Choroid plexus epithelial cell (primary cell): ENCODE results near the gene NRIP1.
A peak's percentile ranks its signal among the peaks of the same experiment; 100 is the strongest.

Experiments
- DNase-seq: peaks from one replicate; pipeline ENCODE4 v3.0.0-alpha.2; 2010; ENCODE audit warnings: low read depth
- H3K4me3 ChIP-seq: 2 replicates; pipeline ENCODE4 v1.5.1; 2011; ENCODE audit warnings: low read depth, mild to moderate bottlenecking, control low read depth, low read length, moderate library complexity
- CTCF ChIP-seq: conservative IDR thresholded peaks from 2 replicates; pipeline ENCODE4 v1.5.1; 2011; ENCODE audit warnings: low read depth, mild to moderate bottlenecking, control low read depth, inconsistent platforms, low read length, moderate library complexity

NRIP1 gene

DNA sequence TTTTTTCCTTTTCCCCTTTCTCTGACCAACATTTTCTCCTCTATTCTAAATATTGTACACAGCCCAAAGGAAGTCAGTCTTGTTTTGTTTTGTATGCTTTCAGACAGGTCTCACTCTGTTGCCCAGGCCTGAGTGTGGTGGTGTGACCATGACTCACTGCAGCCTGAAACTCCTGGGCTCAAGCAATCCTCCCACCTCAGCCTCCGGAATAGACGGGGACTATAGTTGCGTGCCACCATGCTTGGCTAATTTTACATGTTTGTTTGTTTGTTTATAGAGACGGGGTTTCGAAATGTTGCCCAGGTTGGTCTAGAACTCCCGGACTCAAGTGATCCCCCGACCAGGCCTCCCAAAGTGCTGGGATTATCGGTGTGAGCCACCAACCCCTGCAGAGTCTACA is 72.8 kb downstream of the NRIP1 start:
- no peak for TF ChIP-seq CTCF
- DNase-seq, result peak; percentile 56
- H3K4me3 ChIP-seq, result no peak overlapping the region

DNA sequence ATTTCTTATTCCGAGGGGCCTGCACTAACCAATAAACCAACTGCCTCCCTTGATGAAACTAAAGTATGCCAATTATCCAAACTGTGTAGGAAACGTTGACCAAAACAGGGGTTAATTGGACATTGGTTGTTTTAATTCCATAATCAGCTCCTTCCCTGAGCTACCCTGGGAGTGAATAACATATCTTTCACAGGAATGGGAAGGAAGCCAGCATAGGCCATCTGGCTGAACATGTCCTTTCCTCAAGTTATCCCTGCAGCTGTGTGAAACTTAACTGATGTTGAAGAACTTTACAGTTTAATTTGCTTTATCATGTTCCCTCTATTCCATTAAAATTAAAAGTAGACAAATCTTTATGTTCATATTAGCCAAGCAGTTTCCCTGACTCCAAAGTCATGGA is 75.4 kb downstream of the NRIP1 start:
- peak; percentile 63 for DNase-seq
- no peak overlapping the region for H3K4me3 ChIP-seq
- TF ChIP-seq CTCF, result no peak

DNA sequence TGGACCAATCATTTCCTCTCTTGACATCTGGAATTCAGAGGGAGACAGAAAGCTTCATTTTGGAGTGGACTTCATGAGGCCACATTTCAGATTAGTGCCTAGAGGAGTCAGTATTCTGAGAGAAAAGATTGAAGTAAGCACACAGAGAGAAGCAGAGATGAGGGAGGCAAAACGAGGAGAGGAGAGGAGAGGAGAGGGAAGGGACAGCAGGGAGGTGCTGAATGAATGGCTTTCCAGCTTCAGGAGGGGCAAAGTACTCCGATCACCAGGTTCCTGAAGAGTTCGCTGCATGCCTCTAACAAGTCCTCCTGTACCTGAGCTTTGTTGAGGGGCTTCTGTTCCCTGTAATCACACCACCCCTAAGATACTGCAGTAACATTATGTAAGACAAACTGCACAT is 76.0 kb downstream of the NRIP1 start:
- H3K4me3 ChIP-seq, result no peak overlapping the region
- TF ChIP-seq CTCF, result no peak
- no peak for DNase-seq

DNA sequence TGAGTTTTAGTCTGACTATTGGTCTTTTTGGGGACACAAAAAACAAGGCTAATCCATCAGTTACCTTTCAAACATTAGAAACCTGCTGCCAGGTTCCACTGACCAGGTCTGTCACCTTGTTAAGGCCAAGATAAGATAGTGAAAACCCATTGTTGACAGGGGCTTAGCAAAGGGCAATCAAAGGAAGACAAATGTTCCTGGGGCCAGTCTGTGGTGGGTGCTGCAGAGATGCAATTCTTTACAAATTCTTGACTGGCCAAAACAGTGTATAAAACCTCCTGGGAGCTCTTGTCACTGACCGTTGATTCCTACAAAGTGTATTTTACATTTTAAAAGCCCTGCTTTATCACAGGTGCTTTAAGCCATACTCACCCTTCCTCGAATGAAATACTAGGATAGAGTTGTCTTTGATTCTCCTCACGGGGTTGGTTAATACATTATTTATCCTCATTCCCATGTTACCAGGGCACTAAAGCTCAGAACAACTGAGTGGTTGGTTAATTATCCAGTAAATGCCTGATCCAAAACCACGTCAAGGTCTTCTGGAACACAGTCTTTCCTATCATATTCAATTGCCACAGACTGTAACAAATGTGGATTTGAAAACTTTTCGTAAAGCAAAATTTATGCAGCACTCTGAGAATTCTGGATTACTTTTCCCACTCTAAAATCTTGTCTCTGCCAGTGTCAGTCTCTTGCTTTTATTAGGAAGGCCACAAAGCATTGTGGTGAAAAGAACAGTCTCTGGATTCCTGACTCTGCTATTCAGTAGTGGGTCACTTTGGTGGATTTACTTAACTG is 77.2 kb downstream of the NRIP1 start:
- DNase-seq, result no peak
- no peak for TF ChIP-seq CTCF
- H3K4me3 ChIP-seq, result no peak overlapping the region

- no peak for DNase-seq
- H3K4me3 ChIP-seq, result no peak overlapping the region
- TF ChIP-seq CTCF, result no peak
Measured at GRCh38 chr21:14985306-14985705, 79.5 kb downstream of the NRIP1 start.

DNA sequence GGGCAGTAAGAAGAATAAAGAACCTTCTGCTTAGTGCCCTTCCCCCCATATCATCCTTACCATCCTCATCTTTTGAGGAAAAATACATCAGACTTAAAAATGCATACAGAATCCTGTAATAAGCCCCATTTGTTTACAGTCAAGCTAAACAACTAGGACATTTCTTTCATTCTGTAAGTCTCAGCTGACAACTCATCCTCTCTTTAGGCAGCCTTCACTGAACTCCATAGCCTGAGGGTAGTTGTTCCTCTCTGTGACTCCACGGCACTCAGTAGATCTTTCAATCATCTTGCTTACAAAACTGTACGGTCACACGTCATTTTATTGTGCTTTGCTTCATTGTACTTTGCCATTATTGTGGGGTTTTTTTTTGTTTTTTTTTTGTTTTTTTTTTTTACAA is 82.5 kb downstream of the NRIP1 start:
- H3K4me3 ChIP-seq, result no peak overlapping the region
- no peak for DNase-seq
- TF ChIP-seq CTCF, result no peak

DNA sequence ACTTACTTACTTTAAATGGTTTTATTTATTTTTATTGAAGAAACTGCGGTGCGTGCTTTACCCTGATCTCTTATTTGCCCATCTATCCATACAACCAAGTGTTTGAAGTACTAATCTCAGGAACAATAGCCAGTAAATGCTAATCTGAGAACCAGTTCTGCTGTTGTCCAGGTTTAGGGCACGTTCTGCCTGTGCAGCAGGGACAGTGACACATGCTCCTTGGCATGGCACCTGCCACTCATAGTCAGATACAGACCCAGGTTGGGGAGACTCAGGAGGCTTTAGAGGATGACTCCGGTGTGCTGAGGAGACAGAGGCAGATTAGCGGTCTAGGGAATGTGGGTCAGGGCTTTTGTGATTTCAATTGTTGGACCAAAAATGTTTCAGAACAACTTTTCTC is 83.6 kb downstream of the NRIP1 start:
- no peak for DNase-seq
- no peak for TF ChIP-seq CTCF

More for the DNA sequence above, 83.6 kb downstream of the NRIP1 start:
- no peak overlapping the region for H3K4me3 ChIP-seq
